ENCODE measurements around the gene TJAP1. TPM values are rescaled to one million over a fixed set of nuclear protein-coding genes. Genes with fewer than 3 reads are reported as not detected.

The TJAP1 gene
- total and polyA plus RNA-seq, 2 of the 8 experiments (the other 6 are each of a cell fraction or from before 2014, with no cell fraction given) = 30.7 to 40.4 TPM

- H3K79me2 ChIP-seq (ENCODE audit: control insufficient read depth in 1 of 2, insufficient read depth in 2 of 2, low read length in 2 of 2) = peaks cover 0 to 8% of the 10 kb centered on the region in 2 experiments; a peak in 1 of 4 replicates
- no peak overlapping the region for H2BK12ac ChIP-seq (ENCODE audit: low read depth, low read length)
- no peak overlapping the region for H3K4me2 ChIP-seq (ENCODE audit: insufficient read depth in 1 of 2, low read depth in 2 of 2, low read length in 2 of 2)
- TF ChIP-seq SP1 (IDR thresholded peaks at IDR 0.05; ENCODE audit: low read depth, low read length) = no peak
- TF ChIP-seq KDM4A (IDR thresholded peaks at IDR 0.05; ENCODE audit: low read depth, low read length, severe bottlenecking) = no peak
- TF ChIP-seq SIRT6 (IDR thresholded peaks at IDR 0.05; ENCODE audit: low read length) = no peak
- TF ChIP-seq BCL11A (IDR thresholded peaks at IDR 0.05; ENCODE audit: low read depth in 2 of 2, low read length in 2 of 2) = no peak
- H4K5ac ChIP-seq (ENCODE audit: insufficient read length, low read depth, low read length) = no peak overlapping the region
- no peak overlapping the region for H4K8ac ChIP-seq (ENCODE audit: extremely low read depth, insufficient read depth, low read length)
- H4K91ac ChIP-seq (replicated peaks; ENCODE audit: insufficient read length, low read length) = no peak overlapping the region
- no peak overlapping the region for H3K27ac ChIP-seq (ENCODE audit: low read depth, low read length)
- H2BK15ac ChIP-seq (ENCODE audit: low read length) = no peak overlapping the region
- ChIA-PET POLR2A (ENCODE audit: partially characterized antibody) (interaction anchor here (0.9 to 2.3 kb wide), 3 partner anchors 11 to 15 kb away, joined by 3 to 11 read pairs (median 6); no protein-coding TSS in a partner anchor), CTCF (ENCODE audit: partially characterized antibody) (interaction anchor here (0.9 to 6.7 kb wide), 7 partner anchors 22 to 152 kb away, joined by 3 to 46 read pairs (median 6); partner anchors contain the start of gene DLK2)
- H3K27me3 ChIP-seq (replicated peaks in 1 of 4; ENCODE audit: control insufficient read depth in 3 of 4, extremely low read depth in 1 of 4, insufficient read depth in 3 of 4, low read length in 3 of 4) = no peaks in the 10 kb centered on the region
- H3K56ac ChIP-seq (replicated peaks; ENCODE audit: insufficient read length, low read depth, low read length) = no peak overlapping the region
- no peak overlapping the region for H2BK120ac ChIP-seq (replicated peaks; ENCODE audit: low read depth, low read length)
- FAIRE-seq = no peak
- H2BK20ac ChIP-seq (ENCODE audit: low read length) = no peak overlapping the region
- no peak overlapping the region for H3K18ac ChIP-seq (ENCODE audit: extremely low read depth, low read length)
- H3K9ac ChIP-seq (replicated peaks in 1 of 4; ENCODE audit: extremely low read depth in 1 of 4, low read depth in 3 of 4, low read length in 3 of 4) = no peak overlapping the region
- H2BK5ac ChIP-seq (ENCODE audit: low read depth, low read length) = no peak overlapping the region
- H2AFZ ChIP-seq (ENCODE audit: low read length) = no peak overlapping the region
- H3K4me1 ChIP-seq (replicated peaks in 1 of 4; ENCODE audit: control insufficient read depth in 3 of 4, insufficient read depth in 4 of 4, low read length in 3 of 4) = peaks cover 0 to 6% (median 2%) of the 10 kb centered on the region in 4 experiments; a peak in 3 of 7 replicates
- no peak overlapping the region for H2AK5ac ChIP-seq (ENCODE audit: low read depth, low read length)
- no peak overlapping the region for H3K23ac ChIP-seq (ENCODE audit: insufficient read length)
- H3K23me2 ChIP-seq (ENCODE audit: low read depth, low read length) = peaks cover 4% of the 10 kb centered on the region; the same call in 1 of the 2 replicates
- no peak overlapping the region for H3K4me3 ChIP-seq (ENCODE audit: extremely low read depth in 1 of 4, insufficient read depth in 2 of 4, low read depth in 3 of 4, low read length in 4 of 4)
- H3K36me3 ChIP-seq (ENCODE audit: control insufficient read depth in 2 of 4, insufficient read depth in 4 of 4, low read length in 3 of 4) = peaks cover 0 to 11% (median 0%) of the 10 kb centered on the region in 4 experiments; a peak in 4 of 8 replicates
- H3K9me3 ChIP-seq (ENCODE audit: insufficient read depth in 2 of 2, low read depth in 1 of 2, low read length in 1 of 2) = no peaks in the 10 kb centered on the region
- H3K14ac ChIP-seq (ENCODE audit: insufficient read length) = no peak overlapping the region
- H3K4ac ChIP-seq (replicated peaks; ENCODE audit: insufficient read length, low read depth, low read length) = no peak overlapping the region
- DNase-seq (ENCODE audit: low read depth in 1 of 2, low spot score in 2 of 2) = no peak
- peaks cover 0 to 2% of the 10 kb centered on the region in 2 experiments for H4K20me1 ChIP-seq (replicated peaks in 1 of 2; ENCODE audit: control insufficient read depth in 1 of 2, insufficient read depth in 2 of 2, low read length in 2 of 2)
- H3K79me1 ChIP-seq (ENCODE audit: low read depth, low read length) = no peaks in the 10 kb centered on the region; the same call in 1 of the 2 replicates
- 89% methylated on average over 8 of the region's 8 CpGs; no CpG with 5 or more reads in 1 of the 2 experiments for WGBS, 2 experiments (ENCODE audit: extremely low coverage in 1 of 2, insufficient coverage in 1 of 2, insufficient read length in 1 of 2, insufficient replicate concordance in 2 of 2, low coverage in 1 of 2, low lambda C conversion rate in 2 of 2, missing lambda C conversion rate in 1 of 2)
Observed at GRCh38 chr6:43433148-43433547, 44.2 kb upstream of the TJAP1 start.

All from H1 (cell line).